Ovary (tissue), 9 donors: ENCODE results near the gene ZRANB2. TPM values are rescaled to one million over a fixed set of nuclear protein-coding genes. Genes with fewer than 3 reads are reported as not detected.

Experiments used
- DNase-seq, 5 donors: peaks; one replicate each; pipeline ENCODE4 v3.0.0-alpha.2; 2019 to 2020
- H3K27ac ChIP-seq, 2 donors: fragments of 200-600 bp; one replicate each; pipeline versions ENCODE4 v1.5.1 to v1.8.0; 2019 to 2022
- H3K27me3 ChIP-seq: fragments of 200-600 bp; one replicate; pipeline ENCODE4 v1.8.0; 2022
- H3K36me3 ChIP-seq: fragments of 200-600 bp; sonication (generic); one replicate; pipeline ENCODE4 v1.5.1; 2019
- H3K4me1 ChIP-seq: one replicate; pipeline ENCODE4 v1.8.1; 2013; ENCODE audit warnings: mild to moderate bottlenecking, moderate library complexity; ENCODE audit not compliant: insufficient read depth
- H3K4me3 ChIP-seq: fragments of 200-600 bp; sonication (generic); one replicate; pipeline ENCODE4 v1.5.1; 2017
- H3K9me3 ChIP-seq, 2 donors: fragments of 200-600 bp in 1 of 2; sonication (generic) in 1 of 2; one replicate each; pipeline versions ENCODE4 v1.5.1 to v1.8.1; 2013 to 2019; ENCODE audit warnings: mild to moderate bottlenecking in 1 of 2, moderate library complexity in 1 of 2
- EP300 ChIP-seq: sonication (generic); formaldehyde crosslinking; IDR thresholded peaks from one replicate; pipeline ENCODE4 v1.6.1; 2017; ENCODE audit warnings: antibody characterized with exemption
- POLR2A ChIP-seq: fragments of 450-650 bp; IDR thresholded peaks from one replicate; pipeline ENCODE4 v1.6.1; 2017; ENCODE audit warnings: antibody characterized with exemption, mild to moderate bottlenecking, moderate library complexity
- WGBS, 3 donors: extraction: QIAGEN DNeasy Blood & Tissue Kit in 1 of 3; methylation state at CpG; one replicate each; pipeline versions ENCODE4 v1.1.5 to v1.1.7; 2013 to 2017; 5-methylcytosine and 5-hydroxymethylcytosine counted together
- intact Hi-C, 4 donors: fragments of 100-400 bp; cut with DNase I; formaldehyde crosslinking; loops; one replicate each; pipeline versions ENCODE4 v1.11.0 to v1.15.1; 2022 to 2023
- polyA plus RNA-seq, 2 donors: library from polyadenylated mRNA; stranded (reverse); fragments of 200-250 nt in 1 of 2; fragments of 350-450 nt in 1 of 2; fragmentation: Illumina TruSeq in 1 of 2; extraction: RNeasy Lipid Tissue Mini Kit (QIAGEN cat#74804) in 1 of 2; gene quantifications; one replicate each; pipeline ENCODE4 v1.2.3, GENCODE V29; 2013 to 2014
- total RNA-seq, 7 donors: library from RNA; depleted of rRNA in 2 of 7; stranded (reverse); fragments of >200 nt in 2 of 7; fragmentation: NEBNext Ultra II Directional in 3 of 7; extraction: Animal tissue kit (Norgen Biotek cat#: 25700) in 3 of 7; gene quantifications; one replicate each; pipeline versions ENCODE4 v1.1.0 to v1.2.4, GENCODE V29; 2016 to 2023
- TF ChIP-seq, protein P1 (sequence below), 3 donors: fragments of 450-650 bp in 2 of 3; fragments of 200-600 bp in 1 of 3; IDR thresholded peaks; one replicate each; pipeline versions ENCODE4 v1.5.1 to v1.8.0; 2016 to 2022; ENCODE audit warnings: antibody characterized with exemption in 3 of 3, mild to moderate bottlenecking in 1 of 3
- donor health status: DM: no; HTN: no; CAD: no; lungs with moderate emphysema.
- donor health status: DM: no; HTN: no; CAD: no.
- donor health status: Bipolar disorder and iron deficiency.
- donor health status: DM: yes; HTN: yes; CAD: no.
- donor health status: DM: no; HTN: no; CAD: no.
- donor health status: DM: yes; HTN: yes; CAD: no.

ZRANB2 gene
- total and polyA plus RNA-seq, 9 donors = 53.4 to 109 (median 84.7) TPM

- Histone ChIP-seq H3K4me3 (no peak overlapping the region), H3K36me3 (no peaks in the 10 kb centered on the region), H3K27ac (no peak overlapping the region), H3K27me3 (peaks cover 2% of the 10 kb centered on the region), H3K4me1 (no peaks in the 10 kb centered on the region), H3K9me3 (no peaks in the 10 kb centered on the region)
- WGBS, 3 donors = 91 to 97% (median 95%) methylated on average over 1 of the region's 1 CpG
- intact Hi-C loops = loop anchor here in 1 of 4 donors (10.0 kb wide), 1 partner anchor 427 kb away; no protein-coding TSS in a partner anchor
- TF ChIP-seq POLR2A (no peak), EP300 (no peak)
- TF ChIP-seq, protein P1, sequence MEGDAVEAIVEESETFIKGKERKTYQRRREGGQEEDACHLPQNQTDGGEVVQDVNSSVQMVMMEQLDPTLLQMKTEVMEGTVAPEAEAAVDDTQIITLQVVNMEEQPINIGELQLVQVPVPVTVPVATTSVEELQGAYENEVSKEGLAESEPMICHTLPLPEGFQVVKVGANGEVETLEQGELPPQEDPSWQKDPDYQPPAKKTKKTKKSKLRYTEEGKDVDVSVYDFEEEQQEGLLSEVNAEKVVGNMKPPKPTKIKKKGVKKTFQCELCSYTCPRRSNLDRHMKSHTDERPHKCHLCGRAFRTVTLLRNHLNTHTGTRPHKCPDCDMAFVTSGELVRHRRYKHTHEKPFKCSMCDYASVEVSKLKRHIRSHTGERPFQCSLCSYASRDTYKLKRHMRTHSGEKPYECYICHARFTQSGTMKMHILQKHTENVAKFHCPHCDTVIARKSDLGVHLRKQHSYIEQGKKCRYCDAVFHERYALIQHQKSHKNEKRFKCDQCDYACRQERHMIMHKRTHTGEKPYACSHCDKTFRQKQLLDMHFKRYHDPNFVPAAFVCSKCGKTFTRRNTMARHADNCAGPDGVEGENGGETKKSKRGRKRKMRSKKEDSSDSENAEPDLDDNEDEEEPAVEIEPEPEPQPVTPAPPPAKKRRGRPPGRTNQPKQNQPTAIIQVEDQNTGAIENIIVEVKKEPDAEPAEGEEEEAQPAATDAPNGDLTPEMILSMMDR (IDR thresholded peaks at IDR 0.05) = no peak
- DNase-seq = no peak
These were observed 16.6 kb upstream of the ZRANB2 start for GRCh38 chr1:71097428-71097827.

DNA sequence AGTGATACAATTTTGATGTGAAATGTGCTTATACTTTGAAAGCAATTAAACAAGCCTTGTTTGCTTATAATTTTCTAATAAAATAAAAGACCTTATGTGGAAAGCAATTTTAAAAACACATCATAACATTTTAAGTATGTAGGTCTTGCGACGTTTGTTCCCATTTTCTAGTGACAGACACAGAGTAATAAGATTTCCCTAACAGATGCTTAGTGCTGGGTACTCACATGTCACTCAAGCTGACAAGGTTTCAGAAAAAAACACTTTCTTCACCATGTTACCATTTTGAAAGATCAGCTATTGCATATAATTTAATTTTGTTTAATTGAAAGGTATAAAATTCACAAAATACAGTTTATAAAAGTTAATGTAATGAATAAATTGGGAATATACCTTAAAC is 14.1 kb upstream of the ZRANB2 start:
- 93 to 97% (median 96%) methylated on average over 2 of the region's 2 CpGs for WGBS, 3 donors
- Histone ChIP-seq H3K27ac (no peak overlapping the region), H3K4me1 (peaks cover 2% of the 10 kb centered on the region), H3K36me3 (no peaks in the 10 kb centered on the region), H3K27me3 (peaks cover 2% of the 10 kb centered on the region), H3K4me3 (no peak overlapping the region), H3K9me3 (no peaks in the 10 kb centered on the region)
- TF ChIP-seq, protein P1 (IDR thresholded peaks at IDR 0.05) = no peak
- TF ChIP-seq POLR2A = no peak
- TF ChIP-seq EP300 = no peak
- intact Hi-C loops = loop anchor here in 1 of 4 donors (10.0 kb wide), 1 partner anchor 430 kb away; no protein-coding TSS in a partner anchor
- DNase-seq = no peak

DNA sequence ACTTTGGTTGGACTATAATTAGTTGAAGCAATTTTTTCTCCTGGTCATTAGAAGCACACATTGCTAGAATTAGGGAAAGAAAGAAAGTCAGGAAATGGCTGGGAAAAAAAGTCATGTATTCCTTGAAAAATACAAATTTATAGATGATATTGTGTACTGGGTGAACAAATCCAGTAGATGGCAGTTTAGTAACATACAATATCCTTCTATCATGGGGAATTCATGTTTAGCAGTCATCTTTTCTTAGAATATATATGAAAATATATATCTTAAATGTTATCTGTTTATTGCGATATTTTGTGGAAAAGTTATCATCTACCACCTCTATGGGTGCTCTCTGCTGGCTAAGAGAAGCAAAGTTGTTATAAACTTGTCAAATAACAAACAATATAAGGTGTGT is 13.1 kb upstream of the ZRANB2 start:
- TF ChIP-seq, protein P1 (IDR thresholded peaks at IDR 0.05) = no peak
- TF ChIP-seq POLR2A (no peak), EP300 (no peak)
- Histone ChIP-seq H3K4me1 (peaks cover 2% of the 10 kb centered on the region), H3K4me3 (no peak overlapping the region), H3K9me3 (no peaks in the 10 kb centered on the region), H3K36me3 (no peaks in the 10 kb centered on the region), H3K27me3 (peaks cover 2% of the 10 kb centered on the region), H3K27ac (no peak overlapping the region)
- intact Hi-C loops = loop anchor here in 1 of 4 donors (10.0 kb wide), 1 partner anchor 431 kb away; no protein-coding TSS in a partner anchor
- no peak for DNase-seq
- WGBS, 3 donors = 29 to 38% (median 36%) methylated on average over 1 of the region's 1 CpG

DNA sequence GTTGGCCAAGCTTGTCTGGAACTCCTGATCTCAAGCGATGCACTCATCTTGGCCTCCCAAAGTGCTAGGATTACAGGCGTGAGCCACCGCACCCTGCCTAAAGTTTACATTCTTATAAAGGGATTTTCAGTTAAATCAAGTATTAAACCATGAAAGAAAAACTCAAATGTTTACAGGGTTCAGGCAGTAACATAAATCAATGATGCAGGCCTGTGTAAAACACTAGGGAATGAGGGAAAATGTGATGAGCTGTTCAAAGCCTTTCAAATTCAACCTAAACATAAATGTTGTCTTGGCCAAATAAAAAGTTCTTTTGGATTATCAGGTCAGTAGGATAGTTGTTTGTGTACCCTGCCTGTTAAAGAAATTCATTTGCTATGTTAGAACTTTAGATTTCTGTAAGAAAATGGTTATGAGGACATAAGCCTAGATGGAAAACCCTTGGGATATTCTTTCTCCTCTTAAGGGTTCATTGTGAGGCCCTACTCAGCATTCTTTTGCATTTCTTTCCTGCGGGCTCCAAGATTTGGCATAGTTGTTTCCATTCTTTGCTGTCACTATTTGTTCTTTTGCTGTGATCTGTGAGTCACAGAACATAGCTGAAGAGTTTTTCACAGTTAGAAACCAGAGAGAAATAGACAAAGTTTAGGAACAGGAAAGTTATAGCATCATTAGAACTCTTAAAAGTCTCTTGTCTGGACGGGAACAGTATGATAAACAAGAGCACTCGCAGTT is 8.9 kb upstream of the ZRANB2 start:
- WGBS, 3 donors = 28 to 38% (median 33%) methylated on average over 6 of the region's 6 CpGs
- Histone ChIP-seq H3K27ac (no peak overlapping the region), H3K4me3 (no peak overlapping the region)

More for the DNA sequence above, 8.9 kb upstream of the ZRANB2 start:
- Histone ChIP-seq H3K36me3 (no peaks in the 10 kb centered on the region), H3K4me1 (peaks cover 2% of the 10 kb centered on the region), H3K9me3 (no peaks in the 10 kb centered on the region), H3K27me3 (peaks cover 2% of the 10 kb centered on the region)
- intact Hi-C loops = loop anchor here in 1 of 4 donors (10.0 kb wide), 1 partner anchor 435 kb away; no protein-coding TSS in a partner anchor
- DNase-seq = no peak
- no peak for TF ChIP-seq EP300
- TF ChIP-seq, protein P1 (IDR thresholded peaks at IDR 0.05) = no peak
- TF ChIP-seq POLR2A = no peak
